ENCODE results near the gene CRHR2. TPM values are rescaled to one million over a fixed set of nuclear protein-coding genes. Genes with fewer than 3 reads are reported as not detected.

Gene CRHR2
- total and polyA plus RNA-seq, 2 experiments from 2014 or later: 0.14 to 1.4 TPM

GRCh38 chr7:30699706-30700495 is 17.6 kb upstream of the CRHR2 start:
- H3K9me3 Mint-ChIP-seq: no peaks in the 10 kb centered on the region
- no peak overlapping the region for H3K27ac Mint-ChIP-seq

More at GRCh38 chr7:30699706-30700495, 17.6 kb upstream of the CRHR2 start:
- H3K9me2 ChIP-seq (ENCODE audit: insufficient read depth): no peaks in the 10 kb centered on the region
- Mint-ChIP-seq H3K4me1 (peaks cover 35% of the 10 kb centered on the region), H3K4me3 (no peak overlapping the region), H3K36me3 (ENCODE audit: low read depth) (no peaks in the 10 kb centered on the region; the same call in 2 of the 3 replicates), H3K27me3 (ENCODE audit: insufficient read depth, low read depth, poor library complexity) (peaks cover 18% of the 10 kb centered on the region)
- no peak overlapping the region for H3K27ac ChIP-seq (ENCODE audit: low read depth)
- H3K27me3 ChIP-seq (ENCODE audit: insufficient read depth): no peaks in the 10 kb centered on the region
- DNase-seq (ENCODE audit: low spot score) (peak; percentile 75), ATAC-seq (peak; percentile 88)
- H3K4me3 ChIP-seq: peak overlapping the region; percentile 21; the same call in 1 of the 2 replicates
- H3F3A ChIP-seq (replicated peaks; ENCODE audit: low read depth): no peaks in the 10 kb centered on the region
- H3K4me2 ChIP-seq: peak overlapping the region; percentile 45
- TF ChIP-seq JUNB (IDR thresholded peaks at IDR 0.05; ENCODE audit: unreplicated experiment): no peak
- no peak for TF ChIP-seq EZH2 (IDR thresholded peaks at IDR 0.05; ENCODE audit: low read depth, unreplicated experiment)
- TF ChIP-seq ETS1 (IDR thresholded peaks at IDR 0.05): no peak
- no peak for TF ChIP-seq REST (IDR thresholded peaks at IDR 0.05; ENCODE audit: unreplicated experiment)
- no peak for TF ChIP-seq ZNF114 (CRISPR knock-in tag; IDR thresholded peaks at IDR 0.05)
- no peak for TF ChIP-seq POLR2AphosphoS5 (IDR thresholded peaks at IDR 0.05; ENCODE audit: low read depth)
- no peak for TF ChIP-seq CTCF (conservative IDR thresholded peaks at IDR 0.05; ENCODE audit: low read depth in 2 of 2)
- TF ChIP-seq STAT1 (IDR thresholded peaks at IDR 0.05; ENCODE audit: unreplicated experiment): no peak
- no peak for TF ChIP-seq CREB1 (CRISPR knock-in tag; IDR thresholded peaks at IDR 0.05; ENCODE audit: low read depth)
- TF ChIP-seq ZNF462 (CRISPR knock-in tag; IDR thresholded peaks at IDR 0.05): no peak
- TF ChIP-seq EZH2phosphoT487 (IDR thresholded peaks at IDR 0.05; ENCODE audit: unreplicated experiment): no peak
- no peak for TF ChIP-seq ZNF331 (CRISPR knock-in tag; IDR thresholded peaks at IDR 0.05; ENCODE audit: low read depth)
- TF ChIP-seq NANOG (IDR thresholded peaks at IDR 0.05; ENCODE audit: borderline replicate concordance): no peak
- no peaks in the 10 kb centered on the region for H3K36me3 ChIP-seq (ENCODE audit: insufficient read depth)
- no peaks in the 10 kb centered on the region for H3K79me2 ChIP-seq (replicated peaks; ENCODE audit: insufficient read depth)
- no peak overlapping the region for H2AFZ ChIP-seq
- no peaks in the 10 kb centered on the region for H4K20me1 ChIP-seq (replicated peaks; ENCODE audit: insufficient read depth)
- H3K4me1 ChIP-seq (ENCODE audit: insufficient read depth): peaks cover 15% of the 10 kb centered on the region

Data from GM23338 (cell line).